ENCODE data around the gene HLA-C.
"Not testable (repeated sequence)": the region's sequence is repeated elsewhere in the genome, so short reads cannot be mapped to it uniquely, and the experiment has no call there.

Gene HLA-C

GRCh38 chr6:31265926-31266325, 6.0 kb downstream of the HLA-C start:
- no peak for TF ChIP-seq CTCF (IDR thresholded peaks at IDR 0.05; ENCODE audit: control insufficient read depth, extremely low read depth, insufficient read depth)
- H3K4me3 ChIP-seq (ENCODE audit: low read depth, low read length) = no peak overlapping the region
- no peak for DNase-seq (ENCODE audit: low read depth)

GRCh38 chr6:31263346-31263933, 8.5 kb downstream of the HLA-C start:
- H3K4me3 ChIP-seq (ENCODE audit: low read depth, low read length); DNase-seq (ENCODE audit: low read depth): not testable (repeated sequence)

DNA sequence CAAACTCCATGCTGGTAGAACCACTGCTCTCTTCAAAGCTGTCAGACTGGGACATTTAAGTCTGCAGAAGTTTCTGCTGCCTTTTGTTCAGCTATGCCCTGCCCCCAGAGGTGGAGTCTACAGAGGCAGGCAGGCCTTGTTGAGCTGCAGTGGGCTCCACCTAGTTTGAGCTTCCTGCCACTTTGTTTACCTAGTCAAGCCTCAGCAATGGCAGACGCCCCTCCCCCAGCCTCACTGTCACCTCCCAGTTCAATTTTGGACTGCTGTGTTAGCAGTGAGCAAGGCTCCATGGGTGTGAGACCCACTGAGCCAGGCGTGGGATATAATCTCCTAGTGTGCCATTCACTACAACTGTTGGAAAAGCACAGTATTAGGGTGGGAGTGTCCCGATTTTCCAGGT, 11.9 kb downstream of the HLA-C start:
- not testable (repeated sequence) for DNase-seq (ENCODE audit: low read depth); H3K4me3 ChIP-seq (ENCODE audit: low read depth, low read length)

GRCh38 chr6:31252625-31253024, 19.3 kb downstream of the HLA-C start:
- no peak for DNase-seq (ENCODE audit: low read depth)
- H3K4me3 ChIP-seq (ENCODE audit: low read depth, low read length) = no peak overlapping the region
- TF ChIP-seq CTCF (IDR thresholded peaks at IDR 0.05; ENCODE audit: control insufficient read depth, extremely low read depth, insufficient read depth) = no peak

- TF ChIP-seq CTCF (IDR thresholded peaks at IDR 0.05; ENCODE audit: control insufficient read depth, extremely low read depth, insufficient read depth) = no peak
- DNase-seq (ENCODE audit: low read depth) = no peak
- no peak overlapping the region for H3K4me3 ChIP-seq (ENCODE audit: low read depth, low read length)
These were observed 20.6 kb downstream of the HLA-C start for GRCh38 chr6:31251261-31251660.

- no peak for TF ChIP-seq CTCF (IDR thresholded peaks at IDR 0.05; ENCODE audit: control insufficient read depth, extremely low read depth, insufficient read depth)
- DNase-seq (ENCODE audit: low read depth) = no peak
- H3K4me3 ChIP-seq (ENCODE audit: low read depth, low read length) = no peak overlapping the region
These were observed 22.7 kb downstream of the HLA-C start for GRCh38 chr6:31249184-31249583.

- no peak for DNase-seq (ENCODE audit: low read depth)
- no peak for TF ChIP-seq CTCF (IDR thresholded peaks at IDR 0.05; ENCODE audit: control insufficient read depth, extremely low read depth, insufficient read depth)
- no peak overlapping the region for H3K4me3 ChIP-seq (ENCODE audit: low read depth, low read length)
These were observed 24.1 kb downstream of the HLA-C start for GRCh38 chr6:31247813-31248212.

GRCh38 chr6:31246051-31246521, 25.8 kb downstream of the HLA-C start:
- no peak for DNase-seq (ENCODE audit: low read depth)
- no peak for TF ChIP-seq CTCF (IDR thresholded peaks at IDR 0.05; ENCODE audit: control insufficient read depth, extremely low read depth, insufficient read depth)
- H3K4me3 ChIP-seq (ENCODE audit: low read depth, low read length) = no peak overlapping the region
